ENCODE data around the gene DNAJA3. TPM values are rescaled to one million over a fixed set of nuclear protein-coding genes. Genes with fewer than 3 reads are reported as not detected.
A peak's percentile ranks its signal among the peaks of the same experiment; 100 is the strongest.

The DNAJA3 gene
- total and polyA plus RNA-seq, 8 donors = 29.0 to 53.5 (median 35.6) TPM

DNA sequence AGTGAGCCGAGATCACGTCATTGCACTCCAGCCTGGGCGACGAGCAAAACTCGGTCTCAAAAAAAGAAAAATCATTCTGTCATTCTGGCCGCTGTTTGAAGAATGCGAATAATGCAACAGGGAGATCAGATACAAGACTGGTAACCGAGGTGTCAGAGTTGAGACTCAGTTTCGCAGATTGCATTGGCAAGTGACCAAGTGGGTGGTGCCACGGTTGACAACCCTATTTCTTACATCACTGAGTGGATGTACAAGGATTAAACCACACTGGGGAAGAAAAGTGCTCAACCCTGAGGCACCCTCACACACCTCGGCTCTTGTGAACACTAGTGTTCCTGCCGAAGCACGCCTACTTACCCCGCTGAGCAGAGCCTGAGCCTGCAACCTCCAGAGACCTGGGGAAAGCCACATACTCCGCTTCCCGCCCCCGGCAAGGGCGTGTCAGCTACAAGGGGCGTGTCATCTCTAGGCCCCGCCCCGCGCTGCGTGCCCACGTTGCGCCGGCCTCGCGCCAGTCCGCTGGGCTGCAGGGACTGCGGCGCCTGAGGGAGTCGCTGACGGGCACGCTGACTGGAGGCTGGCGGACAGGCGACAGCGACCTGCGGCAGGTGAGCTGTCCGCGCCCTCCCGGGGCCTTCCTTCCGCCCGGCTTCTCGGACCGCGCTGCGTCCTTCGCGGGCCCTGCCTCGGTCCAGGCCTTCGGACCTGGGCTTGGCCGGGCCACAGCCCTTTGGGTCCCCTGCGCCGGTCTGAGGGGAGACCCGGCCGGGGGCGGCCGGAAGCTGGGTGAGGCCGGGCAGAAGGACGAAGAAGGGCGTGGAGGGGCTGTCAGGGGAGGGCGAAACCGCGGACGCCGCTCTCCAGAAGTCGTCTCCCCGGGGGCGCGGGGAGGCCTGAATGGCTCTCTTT, 50.5 kb downstream of the DNAJA3 start, which contains the start of gene HMOX2:
TSS of gene HMOX2 (plus strand) at position 519 of the 909 bp plus-strand sequence. CDS start 29,127 bp downstream, outside the sequence.
- no peaks in the 10 kb centered on the region for H3K9me3 ChIP-seq
- intact Hi-C loops (cut with DNase I) = no loop called here
- H3K27me3 ChIP-seq = no peaks in the 10 kb centered on the region
- H3K4me1 ChIP-seq = peaks cover 5 to 53% of the 10 kb centered on the region in 2 donors
- ATAC-seq (peak; percentile 95), DNase-seq (peak; percentile 85 to 98 (median 94))
- peak within 1 kb of the TSS; percentile 87 to 88 for H3K27ac ChIP-seq
- TF ChIP-seq CTCF (IDR thresholded peaks at IDR 0.05) = peak; percentile 19 to 30
- H3K4me3 ChIP-seq = peak within 1 kb of the TSS; percentile 86 to 99
- H3K36me3 ChIP-seq = no peaks in the 10 kb centered on the region

DNA sequence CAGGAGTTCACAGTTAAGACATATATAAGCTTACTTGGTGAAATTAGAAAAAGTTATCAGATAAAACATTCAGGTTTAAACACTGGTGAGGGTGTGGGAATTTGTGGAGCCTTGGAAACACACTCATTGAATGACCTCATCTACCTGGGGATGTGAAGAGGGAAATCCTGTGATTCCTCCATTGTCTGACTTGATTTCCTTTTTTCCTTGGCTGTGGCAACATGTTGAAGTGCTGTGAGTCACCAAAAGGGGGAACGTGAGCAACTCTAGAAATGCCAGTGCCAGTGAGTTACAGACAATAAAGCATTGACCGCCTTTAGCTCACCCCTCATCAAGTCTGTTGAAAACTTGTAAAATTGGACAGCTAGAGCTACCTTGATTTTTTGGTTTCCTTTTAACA, 52.3 kb downstream of the DNAJA3 start:
- no peak for TF ChIP-seq CTCF (IDR thresholded peaks at IDR 0.05)
- Histone ChIP-seq H3K4me3 (peak overlapping the region in 1 of 2 donors; percentile 86), H3K27me3 (no peaks in the 10 kb centered on the region), H3K9me3 (no peaks in the 10 kb centered on the region), H3K27ac (peak overlapping the region in 1 of 2 donors; percentile 26), H3K4me1 (peaks cover 5 to 62% of the 10 kb centered on the region in 2 donors), H3K36me3 (no peaks in the 10 kb centered on the region)
- intact Hi-C loops (cut with DNase I) = no loop called here
- DNase-seq = no peak
- ATAC-seq = no peak

- H3K4me1 ChIP-seq = peaks cover 5 to 47% of the 10 kb centered on the region in 2 donors
- no peak for TF ChIP-seq CTCF (IDR thresholded peaks at IDR 0.05)
- intact Hi-C loops (cut with DNase I) = no loop called here
- DNase-seq = no peak
- H3K27me3 ChIP-seq = no peaks in the 10 kb centered on the region
- no peak for ATAC-seq
- peaks cover 0 to 32% of the 10 kb centered on the region in 2 donors for H3K36me3 ChIP-seq
- H3K9me3 ChIP-seq = no peaks in the 10 kb centered on the region
- no peak overlapping the region for H3K27ac ChIP-seq
- no peak overlapping the region for H3K4me3 ChIP-seq
Observed at GRCh38 chr16:4481526-4481925, 55.9 kb downstream of the DNAJA3 start.

GRCh38 chr16:4481963-4482362, 56.3 kb downstream of the DNAJA3 start:
- no peak overlapping the region for H3K27ac ChIP-seq
- ATAC-seq = no peak
- H3K9me3 ChIP-seq = no peaks in the 10 kb centered on the region
- DNase-seq = no peak
- no peak overlapping the region for H3K4me3 ChIP-seq
- peaks cover 5 to 46% of the 10 kb centered on the region in 2 donors for H3K4me1 ChIP-seq
- intact Hi-C loops (cut with DNase I) = no loop called here
- no peaks in the 10 kb centered on the region for H3K27me3 ChIP-seq
- H3K36me3 ChIP-seq = peaks cover 0 to 36% of the 10 kb centered on the region in 2 donors
- no peak for TF ChIP-seq CTCF (IDR thresholded peaks at IDR 0.05)

DNA sequence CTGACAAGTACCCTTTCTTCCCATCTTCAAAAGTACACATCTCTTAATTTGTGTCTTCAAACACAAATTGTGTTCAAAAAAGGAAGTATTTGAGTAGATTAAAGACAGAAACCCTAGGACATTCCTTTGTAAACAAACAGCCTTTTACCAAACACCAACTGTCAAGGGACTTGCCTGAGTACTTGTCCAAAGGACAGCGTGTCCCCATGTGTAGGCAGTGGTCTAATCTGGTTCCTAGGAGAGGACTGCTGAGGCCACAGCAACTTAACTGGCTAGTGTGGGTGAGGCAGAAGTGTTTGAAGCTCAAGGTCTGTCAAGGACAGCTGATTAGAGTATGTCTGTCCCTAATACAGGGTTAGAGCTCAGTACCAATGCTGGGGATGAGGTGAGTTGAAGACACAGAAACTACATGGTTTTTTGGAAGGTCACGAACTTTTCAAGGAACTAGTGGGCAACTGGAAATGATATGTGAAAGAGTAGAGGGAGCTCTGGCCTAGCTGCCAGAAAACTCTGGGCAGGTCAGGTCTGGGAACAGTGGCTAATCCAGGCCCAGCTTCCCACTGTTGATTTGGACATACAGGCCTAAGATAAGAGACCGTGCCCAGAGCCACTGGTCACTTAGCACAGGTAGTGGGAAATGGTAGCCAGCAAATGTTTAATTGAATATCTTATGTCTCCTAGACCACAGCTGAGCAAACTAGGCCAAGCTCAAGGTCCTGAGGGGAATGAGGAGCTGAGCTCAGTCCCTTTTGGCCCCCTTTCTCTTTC, 60.6 kb downstream of the DNAJA3 start:
- no peak for DNase-seq
- intact Hi-C loops (cut with DNase I) = no loop called here
- peak overlapping the region; percentile 8 to 50 for H3K27ac ChIP-seq

More for the DNA sequence above, 60.6 kb downstream of the DNAJA3 start:
- peak; percentile 16 for ATAC-seq
- no peak for TF ChIP-seq CTCF (IDR thresholded peaks at IDR 0.05)
- no peaks in the 10 kb centered on the region for H3K27me3 ChIP-seq
- peaks cover 8 to 43% of the 10 kb centered on the region in 2 donors for H3K4me1 ChIP-seq
- H3K36me3 ChIP-seq = peaks cover 0 to 49% of the 10 kb centered on the region in 2 donors
- H3K4me3 ChIP-seq = no peak overlapping the region
- no peaks in the 10 kb centered on the region for H3K9me3 ChIP-seq
